Neuronal stem cell (in vitro differentiated cells): ENCODE results near the gene ARFGEF2.
"Not testable (repeated sequence)": the region's sequence is repeated elsewhere in the genome, so short reads cannot be mapped to it uniquely, and the experiment has no call there.

ENCODE experiments used
- DNase-seq: peaks from one replicate; pipeline ENCODE4 v3.0.0-alpha.2; 2013; ENCODE audit warnings: low spot score
- H2AFZ ChIP-seq: one replicate; pipeline ENCODE4 v1.6.1; 2013; ENCODE audit warnings: mild to moderate bottlenecking, low read length, inconsistent platforms
- H2AK5ac ChIP-seq: 2 replicates; pipeline ENCODE4 v1.6.1; 2013; ENCODE audit warnings: low read depth, mild to moderate bottlenecking, inconsistent platforms, low read length, moderate library complexity, mixed read lengths
- H2BK120ac ChIP-seq: 2 replicates; pipeline ENCODE4 v1.6.1; 2013; ENCODE audit warnings: low read depth, mild to moderate bottlenecking, inconsistent platforms, low read length, moderate library complexity, mixed read lengths
- H2BK12ac ChIP-seq: one replicate; pipeline ENCODE4 v1.6.1; 2013; ENCODE audit warnings: low read length, inconsistent platforms
- H2BK15ac ChIP-seq: 2 replicates; pipeline ENCODE4 v1.6.1; 2013; ENCODE audit warnings: mild to moderate bottlenecking, low read length, inconsistent platforms, mixed read lengths
- H2BK5ac ChIP-seq: one replicate; pipeline ENCODE4 v1.6.1; 2013; ENCODE audit warnings: inconsistent platforms, mild to moderate bottlenecking, low read length, moderate library complexity
- H3K14ac ChIP-seq: one replicate; pipeline ENCODE4 v1.6.1; 2013; ENCODE audit warnings: low read length, inconsistent platforms
- H3K18ac ChIP-seq: 2 replicates; pipeline ENCODE4 v1.6.1; 2013; ENCODE audit warnings: low read length, inconsistent platforms
- H3K23ac ChIP-seq: 2 replicates; pipeline ENCODE4 v1.6.1; 2013; ENCODE audit warnings: low read depth, mild to moderate bottlenecking, mixed read lengths, low read length, inconsistent platforms; ENCODE audit not compliant: poor library complexity
- H3K27ac ChIP-seq: replicated peaks from 3 replicates; pipeline ENCODE4 v1.5.1; 2013; ENCODE audit warnings: low read length, inconsistent platforms
- H3K27me3 ChIP-seq, 3 experiments: 2 replicates each; pipeline ENCODE4 v1.6.1; 2013; ENCODE audit warnings: low read length in 3 of 3, mild to moderate bottlenecking in 2 of 3, inconsistent platforms in 1 of 3, low read depth in 1 of 3, mixed read lengths in 1 of 3, moderate library complexity in 1 of 3; ENCODE audit not compliant: control insufficient read depth in 3 of 3, insufficient read depth in 3 of 3
- H3K36me3 ChIP-seq, 2 donors: replicated peaks in 1 of 2; 2 replicates each; pipeline ENCODE4 v1.6.1; 2013; ENCODE audit warnings: low read length in 2 of 2; ENCODE audit not compliant: control insufficient read depth in 2 of 2, insufficient read depth in 2 of 2
- H3K4ac ChIP-seq: 2 replicates; pipeline ENCODE4 v1.6.1; 2013; ENCODE audit warnings: inconsistent platforms, mild to moderate bottlenecking, low read length, moderate library complexity
- H3K4me1 ChIP-seq, 2 donors: 1 replicate in 1 of 2; 2 replicates in 1 of 2; pipeline ENCODE4 v1.6.1; 2013; ENCODE audit warnings: low read length in 2 of 2, low read depth in 1 of 2; ENCODE audit not compliant: control insufficient read depth in 2 of 2, insufficient read depth in 1 of 2
- H3K4me2 ChIP-seq: one replicate; pipeline ENCODE4 v1.6.1; 2013; ENCODE audit warnings: mild to moderate bottlenecking, low read length, inconsistent platforms; ENCODE audit not compliant: insufficient read depth, poor library complexity, severe bottlenecking
- H3K4me3 ChIP-seq, 2 donors: 2 replicates each; pipeline ENCODE4 v1.5.1; 2013; ENCODE audit warnings: low read length in 2 of 2, mild to moderate bottlenecking in 2 of 2, inconsistent platforms in 1 of 2, moderate library complexity in 1 of 2
- H3K79me1 ChIP-seq: one replicate; pipeline ENCODE4 v1.6.1; 2013; ENCODE audit warnings: low read depth, mild to moderate bottlenecking, inconsistent platforms, low read length, moderate library complexity
- H3K9ac ChIP-seq: one replicate; pipeline ENCODE4 v1.6.1; 2013; ENCODE audit warnings: mild to moderate bottlenecking, low read depth, low read length, inconsistent platforms; ENCODE audit not compliant: poor library complexity
- H3K9me3 ChIP-seq, 2 donors: replicated peaks in 1 of 2; 2 replicates each; pipeline versions ENCODE3 to v1.6.1; 2013; ENCODE audit warnings: low read length in 2 of 2, mild to moderate bottlenecking in 2 of 2, inconsistent platforms in 1 of 2, low read depth in 1 of 2, mixed read lengths in 1 of 2, moderate library complexity in 1 of 2; ENCODE audit not compliant: control insufficient read depth in 2 of 2, insufficient read depth in 1 of 2
- H4K8ac ChIP-seq: one replicate; pipeline ENCODE4 v1.6.1; 2013; ENCODE audit warnings: low read depth, mild to moderate bottlenecking, inconsistent platforms, low read length, moderate library complexity
- H4K91ac ChIP-seq: one replicate; pipeline ENCODE4 v1.6.1; 2013; ENCODE audit warnings: low read length, low read depth, mild to moderate bottlenecking, inconsistent platforms; ENCODE audit not compliant: poor library complexity
- WGBS, 2 donors: extraction: QIAGEN DNeasy Blood & Tissue Kit; methylation state at CpG; one replicate each; pipeline ENCODE4 v1.1.7; 2013; ENCODE audit warnings: missing lambda C conversion rate in 2 of 2, mixed read lengths in 1 of 2; ENCODE audit not compliant: insufficient read length in 2 of 2, insufficient replicate concordance in 1 of 2; ENCODE audit errors: extremely low coverage in 2 of 2; 5-methylcytosine and 5-hydroxymethylcytosine counted together

ARFGEF2 gene

DNA sequence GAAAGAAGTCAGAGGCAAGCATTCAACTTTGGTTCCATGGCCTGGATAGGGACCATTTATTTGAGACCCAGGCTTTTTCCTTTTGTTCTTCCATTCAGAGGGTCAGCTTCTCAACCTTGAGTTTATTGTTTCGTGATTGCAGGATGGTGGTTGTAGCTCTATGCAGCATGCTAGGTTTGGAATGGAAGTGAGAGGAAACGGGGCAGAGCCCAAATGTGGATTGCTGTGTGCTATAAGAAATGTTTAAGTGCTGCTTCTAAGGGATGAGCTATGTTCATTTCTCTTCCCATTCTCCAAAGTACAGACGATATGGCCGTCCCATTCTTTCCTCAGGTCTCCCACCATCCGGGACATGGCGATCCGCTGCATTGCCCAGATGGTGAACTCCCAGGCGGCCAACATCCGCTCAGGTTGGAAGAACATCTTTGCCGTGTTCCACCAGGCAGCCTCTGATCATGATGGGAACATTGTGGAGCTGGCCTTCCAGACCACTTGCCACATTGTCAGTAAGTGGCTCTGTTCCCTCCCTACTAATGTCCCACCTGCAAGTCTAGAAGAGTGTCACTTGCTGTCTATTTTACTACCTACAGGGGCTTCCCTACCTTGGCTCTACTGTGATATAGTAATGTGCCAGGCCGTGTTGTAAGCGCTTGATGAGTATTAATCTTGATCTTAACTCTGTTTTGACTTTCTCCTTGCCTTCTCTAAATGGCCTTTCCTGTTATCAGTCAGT is 88.6 kb downstream of the ARFGEF2 start:
- no peak for DNase-seq
- Histone ChIP-seq H3K4me1 (peaks cover 0 to 2% of the 10 kb centered on the region in 2 donors), H2BK5ac (no peak overlapping the region), H3K18ac (no peak overlapping the region), H2AFZ (no peak overlapping the region), H2BK12ac (no peak overlapping the region), H3K14ac (no peak overlapping the region), H3K27me3 (no peaks in the 10 kb centered on the region), H4K91ac (no peak overlapping the region), H3K27ac (no peak overlapping the region), H4K8ac (no peak overlapping the region), H3K4me3 (no peak overlapping the region), H3K4ac (no peak overlapping the region), H3K9ac (no peak overlapping the region), H3K79me1 (no peaks in the 10 kb centered on the region), H2AK5ac (no peak overlapping the region), H3K4me2 (no peak overlapping the region), H3K23ac (no peak overlapping the region), H3K9me3 (no peaks in the 10 kb centered on the region), H2BK15ac (no peak overlapping the region), H2BK120ac (no peak overlapping the region), H3K36me3 (peaks cover 15 to 86% of the 10 kb centered on the region in 2 donors)
- no CpG with 5 or more reads among the region's 12 CpGs for WGBS, 2 donors

DNA sequence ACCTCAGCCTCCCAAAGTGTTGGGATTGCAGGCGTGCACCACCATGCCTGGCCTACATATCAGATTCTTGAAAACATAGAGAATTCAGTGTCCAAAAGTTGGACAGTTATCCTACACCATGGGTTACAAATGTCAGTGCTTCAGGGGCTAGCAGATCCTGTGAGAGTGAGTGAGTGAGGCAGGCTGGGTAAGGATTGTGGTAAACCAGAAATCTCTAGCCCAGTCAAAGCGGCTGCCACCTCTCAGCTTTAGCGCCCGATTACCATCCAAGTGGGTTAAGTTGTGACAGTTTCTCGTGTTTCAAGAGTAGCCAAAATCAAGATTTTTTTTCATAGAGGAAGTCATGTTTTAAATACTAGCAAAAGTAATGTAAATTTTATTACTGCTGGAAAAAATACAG is 102.7 kb downstream of the ARFGEF2 start:
- H3K9me3 ChIP-seq: no peaks in the 10 kb centered on the region
- H3K4me2 ChIP-seq: no peak overlapping the region
- H2BK5ac ChIP-seq: no peak overlapping the region
- no peaks in the 10 kb centered on the region for H3K4me1 ChIP-seq
- no peak overlapping the region for H2BK12ac ChIP-seq
- H4K8ac ChIP-seq: no peak overlapping the region
- H2BK15ac ChIP-seq: no peak overlapping the region
- no peak overlapping the region for H4K91ac ChIP-seq
- H3K14ac ChIP-seq: no peak overlapping the region
- no peaks in the 10 kb centered on the region for H3K27me3 ChIP-seq
- no peak overlapping the region for H3K27ac ChIP-seq
- H3K79me1 ChIP-seq: no peaks in the 10 kb centered on the region
- peaks cover 15 to 79% of the 10 kb centered on the region in 2 donors for H3K36me3 ChIP-seq
- no peak overlapping the region for H2AFZ ChIP-seq
- no CpG with 5 or more reads among the region's 5 CpGs for WGBS, 2 donors
- no peak for DNase-seq
- H2AK5ac ChIP-seq: no peak overlapping the region
- H3K18ac ChIP-seq: no peak overlapping the region
- H3K4ac ChIP-seq: no peak overlapping the region
- H3K23ac ChIP-seq: no peak overlapping the region
- no peak overlapping the region for H2BK120ac ChIP-seq
- H3K9ac ChIP-seq: peak overlapping the region; percentile 12
- no peak overlapping the region for H3K4me3 ChIP-seq

DNA sequence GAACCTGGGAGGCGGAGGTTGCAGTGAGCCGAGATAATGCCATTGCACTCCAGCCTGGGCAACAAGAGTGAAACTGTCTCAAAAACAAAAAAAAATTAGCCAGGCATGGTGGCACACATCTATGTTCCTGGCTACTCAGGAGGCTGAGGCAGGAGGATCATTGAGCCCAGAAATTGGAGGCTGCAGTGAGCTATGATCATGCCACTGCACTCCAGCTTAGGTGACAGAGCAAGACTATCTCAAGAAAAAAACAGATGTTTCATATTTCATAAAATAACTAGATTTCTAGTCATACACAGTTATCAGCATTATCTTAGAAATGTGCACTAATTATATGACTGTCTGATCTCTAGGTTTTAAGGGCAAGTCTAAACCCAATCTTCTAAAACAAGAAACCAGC is 106.7 kb downstream of the ARFGEF2 start:
- H3K36me3 ChIP-seq: peaks cover 18 to 75% of the 10 kb centered on the region in 2 donors
- not testable (repeated sequence) for H3K27me3 ChIP-seq

DNA sequence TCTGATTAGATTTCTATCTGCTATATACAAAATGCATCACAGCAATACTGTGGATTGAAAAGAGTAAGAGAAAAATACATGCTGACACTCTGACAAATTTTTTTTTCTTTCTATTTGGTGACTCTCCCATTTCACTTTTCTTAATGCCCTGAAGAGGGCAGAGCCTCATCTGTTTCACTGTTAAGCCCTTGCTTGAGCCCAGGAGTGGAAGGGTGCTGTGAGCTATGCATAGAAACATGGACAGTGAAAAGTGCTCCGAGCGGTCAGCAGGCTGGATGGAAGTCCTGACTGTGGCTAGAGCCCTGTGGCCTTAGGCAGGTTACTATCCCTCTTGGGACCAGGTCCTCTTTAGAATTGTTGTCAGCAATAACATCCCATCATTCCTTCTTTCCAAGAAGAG is 107.2 kb downstream of the ARFGEF2 start:
- Histone ChIP-seq H3K9ac (no peak overlapping the region), H3K4me3 (no peak overlapping the region)
- DNase-seq: no peak

More for the DNA sequence above, 106.7 kb downstream of the ARFGEF2 start:
- not testable (repeated sequence) for H3K4me1 ChIP-seq, H3K23ac ChIP-seq, H3K9me3 ChIP-seq, H3K9ac ChIP-seq, H2AK5ac ChIP-seq, H3K79me1 ChIP-seq, DNase-seq, H2BK120ac ChIP-seq, H3K4me2 ChIP-seq, H4K91ac ChIP-seq, H2BK15ac ChIP-seq, H2AFZ ChIP-seq, H3K14ac ChIP-seq, H3K18ac ChIP-seq, H2BK5ac ChIP-seq, H3K4me3 ChIP-seq, H2BK12ac ChIP-seq, H3K4ac ChIP-seq, H3K27ac ChIP-seq, H4K8ac ChIP-seq
- no CpG with 5 or more reads among the region's 2 CpGs for WGBS, 2 donors

More for the DNA sequence above, 107.2 kb downstream of the ARFGEF2 start:
- H3K4me2 ChIP-seq: no peak overlapping the region
- no peak overlapping the region for H4K91ac ChIP-seq
- no peaks in the 10 kb centered on the region for H3K4me1 ChIP-seq
- no peak overlapping the region for H2BK5ac ChIP-seq
- no peak overlapping the region for H3K23ac ChIP-seq
- no peak overlapping the region for H2BK15ac ChIP-seq
- no peaks in the 10 kb centered on the region for H3K27me3 ChIP-seq
- peaks cover 19 to 78% of the 10 kb centered on the region in 2 donors for H3K36me3 ChIP-seq
- H3K14ac ChIP-seq: no peak overlapping the region
- no peak overlapping the region for H2BK120ac ChIP-seq
- no peak overlapping the region for H2AFZ ChIP-seq
- H3K9me3 ChIP-seq: no peaks in the 10 kb centered on the region
- no peak overlapping the region for H3K4ac ChIP-seq
- H3K18ac ChIP-seq: no peak overlapping the region
- no peak overlapping the region for H3K27ac ChIP-seq
- WGBS, 2 donors: no CpG with 5 or more reads among the region's 2 CpGs
- H4K8ac ChIP-seq: no peak overlapping the region
- H3K79me1 ChIP-seq: no peaks in the 10 kb centered on the region
- H2AK5ac ChIP-seq: no peak overlapping the region
- H2BK12ac ChIP-seq: no peak overlapping the region
